ENCODE measurements around the gene PRKCZ.

The PRKCZ gene

GRCh38 chr1:2175681-2176454 is 125.7 kb downstream of the PRKCZ start:
- TF ChIP-seq CTCF (IDR thresholded peaks at IDR 0.05; ENCODE audit: borderline replicate concordance, control extremely low read depth, extremely low read depth, insufficient read depth, missing control alignments) = no peak
- DNase-seq (ENCODE audit: low spot score) = no peak
- in situ Hi-C loops (cut with MboI; ENCODE audit: low sequenced_read_pairs, unreplicated experiment) = no loop called here

- in situ Hi-C loops (cut with MboI; ENCODE audit: low sequenced_read_pairs, unreplicated experiment) = no loop called here
- DNase-seq (ENCODE audit: low spot score) = no peak
- no peak for TF ChIP-seq CTCF (IDR thresholded peaks at IDR 0.05; ENCODE audit: borderline replicate concordance, control extremely low read depth, extremely low read depth, insufficient read depth, missing control alignments)
Observed at GRCh38 chr1:2176615-2177014, 126.4 kb downstream of the PRKCZ start.

GRCh38 chr1:2177541-2177940 is 127.3 kb downstream of the PRKCZ start:
- in situ Hi-C loops (cut with MboI; ENCODE audit: low sequenced_read_pairs, unreplicated experiment) = no loop called here
- no peak for TF ChIP-seq CTCF (IDR thresholded peaks at IDR 0.05; ENCODE audit: borderline replicate concordance, control extremely low read depth, extremely low read depth, insufficient read depth, missing control alignments)
- no peak for DNase-seq (ENCODE audit: low spot score)

- in situ Hi-C loops (cut with MboI; ENCODE audit: low sequenced_read_pairs, unreplicated experiment) = no loop called here
- DNase-seq (ENCODE audit: low spot score) = no peak
- TF ChIP-seq CTCF (IDR thresholded peaks at IDR 0.05; ENCODE audit: borderline replicate concordance, control extremely low read depth, extremely low read depth, insufficient read depth, missing control alignments) = no peak
Observed at GRCh38 chr1:2177946-2178538, 127.8 kb downstream of the PRKCZ start.

GRCh38 chr1:2178875-2179274 is 128.7 kb downstream of the PRKCZ start:
- TF ChIP-seq CTCF (IDR thresholded peaks at IDR 0.05; ENCODE audit: borderline replicate concordance, control extremely low read depth, extremely low read depth, insufficient read depth, missing control alignments) = no peak
- in situ Hi-C loops (cut with MboI; ENCODE audit: low sequenced_read_pairs, unreplicated experiment) = no loop called here

GRCh38 chr1:2179283-2180013 is 129.2 kb downstream of the PRKCZ start:
- DNase-seq (ENCODE audit: low spot score) = no peak
- TF ChIP-seq CTCF (IDR thresholded peaks at IDR 0.05; ENCODE audit: borderline replicate concordance, control extremely low read depth, extremely low read depth, insufficient read depth, missing control alignments) = no peak
- in situ Hi-C loops (cut with MboI; ENCODE audit: low sequenced_read_pairs, unreplicated experiment) = no loop called here

More at GRCh38 chr1:2178875-2179274, 128.7 kb downstream of the PRKCZ start:
- no peak for DNase-seq (ENCODE audit: low spot score)

Data from GM13976 (cell line).